HG03575 (cell line): ENCODE data around the gene FABP6.

ENCODE experiments used
- ATAC-seq: cut with Tn5 transposase; IDR thresholded peaks from one replicate; pipeline ENCODE4 v1.9.1; 2021; ENCODE audit not compliant: unreplicated experiment, insufficient number of reproducible peaks, low FRiP score; ENCODE audit errors: extremely low read depth

Gene FABP6

GRCh38 chr5:160281275-160281674, 52.0 kb downstream of the FABP6 start:
- no peak for ATAC-seq

GRCh38 chr5:160284291-160284873, 55.1 kb downstream of the FABP6 start:
- ATAC-seq: no peak

DNA sequence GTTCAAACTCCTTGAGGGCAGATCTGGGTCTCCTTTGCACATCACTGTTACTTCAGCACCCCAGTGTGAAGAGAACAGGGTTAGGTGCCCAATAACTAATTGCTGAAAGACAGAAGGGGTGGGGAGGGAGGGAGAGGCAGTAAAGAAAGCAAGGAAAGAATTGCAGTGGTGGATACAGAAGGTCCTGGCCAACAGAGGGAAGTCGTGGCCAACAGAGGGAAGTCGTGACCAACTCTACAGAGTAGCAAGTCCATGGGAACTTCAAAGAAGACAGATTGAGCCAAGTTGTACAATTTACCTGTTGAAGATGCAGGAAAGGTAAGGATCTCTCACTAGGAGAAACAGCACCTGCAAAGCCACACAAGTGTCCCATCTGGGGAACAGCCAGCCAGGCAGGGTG, 56.0 kb downstream of the FABP6 start:
- no peak for ATAC-seq

- ATAC-seq: no peak
Observed at GRCh38 chr5:160286947-160287346, 57.6 kb downstream of the FABP6 start.

DNA sequence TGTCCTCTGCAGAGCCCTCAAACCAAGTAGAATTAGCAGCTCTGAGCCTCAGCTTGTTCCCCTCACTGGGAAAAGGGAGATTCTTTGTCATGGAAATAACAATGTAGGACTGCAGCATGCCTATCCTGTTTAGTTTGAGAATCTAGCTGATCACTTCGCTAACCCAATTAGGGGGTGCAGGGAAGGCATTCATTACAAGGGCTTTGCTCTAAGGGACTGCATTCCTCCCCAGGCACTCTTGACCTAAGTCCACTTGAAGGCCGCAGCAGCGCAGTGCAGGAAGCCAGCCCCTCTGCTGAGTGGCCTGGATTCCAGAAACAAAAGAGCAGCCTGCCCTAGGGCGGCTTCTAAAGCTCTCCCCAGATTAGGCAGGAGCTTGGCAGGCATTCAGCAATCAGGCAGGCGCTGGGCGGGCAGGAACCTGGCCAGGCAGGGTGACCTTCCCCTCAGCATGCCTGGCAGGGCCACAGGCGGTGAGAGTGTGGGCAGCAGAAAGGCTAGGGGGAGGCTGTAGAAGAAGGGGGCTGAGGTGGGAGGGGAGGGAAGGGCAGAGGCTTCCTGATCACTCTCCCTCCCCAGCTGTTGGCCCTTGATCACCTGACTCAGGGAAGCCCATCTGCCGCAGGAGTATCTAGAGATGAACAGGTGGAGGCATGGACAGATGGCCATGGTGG, 58.2 kb downstream of the FABP6 start:
- ATAC-seq: no peak
